OCI-LY7 (cell line): ENCODE measurements around the gene PLA2G2D.

ENCODE experiments used
- CTCF ChIP-seq: fragments of 200-600 bp; sonication (generic); conservative IDR thresholded peaks from 2 replicates; pipeline ENCODE4 v1.5.1; 2014; ENCODE audit warnings: mild to moderate bottlenecking, antibody characterized with exemption, low read length, moderate library complexity, mixed read lengths
- EZH2phosphoT487 ChIP-seq: fragments of 200-600 bp; sonication (generic); IDR thresholded peaks from 2 replicates; pipeline ENCODE4 v1.6.1; 2018; ENCODE audit warnings: low read depth, borderline replicate concordance, mild to moderate bottlenecking, mixed run types, antibody characterized with exemption, low read length, moderate library complexity, mixed read lengths

DNA sequence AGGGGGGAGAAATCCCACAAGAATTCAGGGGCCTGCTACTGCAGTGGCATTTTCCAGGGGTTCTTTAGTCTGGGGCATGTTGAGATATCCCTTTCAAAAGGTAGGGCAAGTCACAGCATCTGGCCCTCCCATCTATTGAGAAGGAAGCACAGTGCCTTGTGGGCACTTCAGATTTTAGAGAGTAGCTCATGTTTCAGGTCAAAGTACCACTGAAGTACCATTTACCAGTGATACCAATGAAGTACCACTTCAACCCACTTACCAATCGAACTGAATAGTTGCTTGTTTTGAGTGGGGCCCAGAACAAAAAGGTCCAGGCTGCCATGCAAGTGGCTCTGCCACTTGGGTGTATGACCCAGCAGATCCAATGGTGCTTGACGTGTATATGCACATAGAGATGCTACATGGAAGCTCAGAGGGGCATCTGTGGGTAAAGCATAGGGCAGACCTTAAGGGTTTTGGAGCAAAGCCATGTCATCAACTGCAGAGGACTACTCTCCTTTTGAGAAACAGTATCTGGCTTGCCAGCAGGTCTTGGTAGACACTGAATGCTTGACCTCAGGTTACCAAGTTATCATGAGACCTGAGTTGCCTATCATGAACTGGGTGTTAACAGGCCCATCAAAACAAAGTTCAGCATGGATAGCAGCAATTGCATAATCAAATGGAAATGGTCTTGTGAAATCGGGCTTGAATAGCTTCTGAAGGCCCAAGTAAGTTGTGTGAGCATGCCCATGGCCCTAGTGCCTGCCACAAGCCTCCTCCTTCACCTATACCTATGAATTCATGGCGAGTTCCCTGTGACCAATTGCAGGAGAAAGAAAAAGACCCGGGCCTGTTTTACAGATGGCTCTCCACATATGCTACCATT is 23.5 kb downstream of the PLA2G2D start:
- TF ChIP-seq CTCF (no peak), EZH2phosphoT487 (no peak)
